Measurements from ENCODE around the gene ATF7IP.

ATF7IP gene

GRCh38 chr12:14525964-14526363, 160.5 kb downstream of the ATF7IP start:
- no peak for TF ChIP-seq YY1 (IDR thresholded peaks at IDR 0.05; ENCODE audit: insufficient read depth, insufficient read length)
- no peak for TF ChIP-seq ZNF274 (IDR thresholded peaks at IDR 0.05; ENCODE audit: low read depth, low read length)
- no peak for TF ChIP-seq SUZ12 (IDR thresholded peaks at IDR 0.05; ENCODE audit: extremely low read depth, insufficient read depth, insufficient read length)
- H3K4me3 ChIP-seq (ENCODE audit: insufficient read length, low read depth) = no peak overlapping the region
- 0 out of 2 replicates have a peak, but pooled peaks cover 16% of the 10 kb centered on the region for H3K9me3 ChIP-seq (ENCODE audit: insufficient read depth, low read length)
- no peaks in the 10 kb centered on the region for H3K36me3 ChIP-seq (ENCODE audit: insufficient read depth, insufficient read length, low read length)
- no peaks in the 10 kb centered on the region for H3K4me1 ChIP-seq (ENCODE audit: insufficient read depth, insufficient read length)
- H3K27me3 ChIP-seq (ENCODE audit: insufficient read depth, insufficient read length) = no peaks in the 10 kb centered on the region
- no peak for DNase-seq (ENCODE audit: low read depth, low spot score)
- no peak overlapping the region for H3K9ac ChIP-seq (ENCODE audit: insufficient read length, low read depth)

- no peak for TF ChIP-seq ZNF274 (IDR thresholded peaks at IDR 0.05; ENCODE audit: low read depth, low read length)
- no peak for TF ChIP-seq YY1 (IDR thresholded peaks at IDR 0.05; ENCODE audit: insufficient read depth, insufficient read length)
- no peak for TF ChIP-seq SUZ12 (IDR thresholded peaks at IDR 0.05; ENCODE audit: extremely low read depth, insufficient read depth, insufficient read length)
- no peak for DNase-seq (ENCODE audit: low read depth, low spot score)
- Histone ChIP-seq H3K36me3 (ENCODE audit: insufficient read depth, insufficient read length, low read length) (peaks cover 5% of the 10 kb centered on the region), H3K4me1 (ENCODE audit: insufficient read depth, insufficient read length) (no peaks in the 10 kb centered on the region), H3K9ac (ENCODE audit: insufficient read length, low read depth) (no peak overlapping the region), H3K9me3 (ENCODE audit: insufficient read depth, low read length) (no peaks in the 10 kb centered on the region), H3K4me3 (ENCODE audit: insufficient read length, low read depth) (no peak overlapping the region), H3K27me3 (ENCODE audit: insufficient read depth, insufficient read length) (no peaks in the 10 kb centered on the region)
Measured at GRCh38 chr12:14532152-14532551, 166.7 kb downstream of the ATF7IP start.

GRCh38 chr12:14537088-14537487, 171.6 kb downstream of the ATF7IP start:
- Histone ChIP-seq H3K27me3 (ENCODE audit: insufficient read depth, insufficient read length) (no peaks in the 10 kb centered on the region), H3K4me1 (ENCODE audit: insufficient read depth, insufficient read length) (no peaks in the 10 kb centered on the region), H3K36me3 (ENCODE audit: insufficient read depth, insufficient read length, low read length) (peaks cover 5% of the 10 kb centered on the region), H3K4me3 (ENCODE audit: insufficient read length, low read depth) (no peak overlapping the region), H3K9ac (ENCODE audit: insufficient read length, low read depth) (no peak overlapping the region), H3K9me3 (ENCODE audit: insufficient read depth, low read length) (no peaks in the 10 kb centered on the region)
- TF ChIP-seq ZNF274 (IDR thresholded peaks at IDR 0.05; ENCODE audit: low read depth, low read length) (no peak), SUZ12 (IDR thresholded peaks at IDR 0.05; ENCODE audit: extremely low read depth, insufficient read depth, insufficient read length) (no peak), YY1 (IDR thresholded peaks at IDR 0.05; ENCODE audit: insufficient read depth, insufficient read length) (no peak)
- DNase-seq (ENCODE audit: low read depth, low spot score) = no peak

- no peaks in the 10 kb centered on the region for H3K4me1 ChIP-seq (ENCODE audit: insufficient read depth, insufficient read length)
- no peaks in the 10 kb centered on the region for H3K27me3 ChIP-seq (ENCODE audit: insufficient read depth, insufficient read length)
- peaks cover 5% of the 10 kb centered on the region for H3K36me3 ChIP-seq (ENCODE audit: insufficient read depth, insufficient read length, low read length)
- TF ChIP-seq SUZ12 (IDR thresholded peaks at IDR 0.05; ENCODE audit: extremely low read depth, insufficient read depth, insufficient read length) (no peak), ZNF274 (IDR thresholded peaks at IDR 0.05; ENCODE audit: low read depth, low read length) (no peak), YY1 (IDR thresholded peaks at IDR 0.05; ENCODE audit: insufficient read depth, insufficient read length) (no peak)
- no peak for DNase-seq (ENCODE audit: low read depth, low spot score)
- no peak overlapping the region for H3K9ac ChIP-seq (ENCODE audit: insufficient read length, low read depth)
- no peak overlapping the region for H3K4me3 ChIP-seq (ENCODE audit: insufficient read length, low read depth)
- H3K9me3 ChIP-seq (ENCODE audit: insufficient read depth, low read length) = no peaks in the 10 kb centered on the region
Measured at GRCh38 chr12:14540801-14541462, 175.4 kb downstream of the ATF7IP start.

GRCh38 chr12:14545144-14546124, 180.0 kb downstream of the ATF7IP start:
- Histone ChIP-seq H3K9ac (ENCODE audit: insufficient read length, low read depth) (no peak overlapping the region), H3K36me3 (ENCODE audit: insufficient read depth, insufficient read length, low read length) (no peaks in the 10 kb centered on the region), H3K9me3 (ENCODE audit: insufficient read depth, low read length) (no peaks in the 10 kb centered on the region), H3K4me1 (ENCODE audit: insufficient read depth, insufficient read length) (no peaks in the 10 kb centered on the region), H3K4me3 (ENCODE audit: insufficient read length, low read depth) (no peak overlapping the region), H3K27me3 (ENCODE audit: insufficient read depth, insufficient read length) (no peaks in the 10 kb centered on the region)
- no peak for DNase-seq (ENCODE audit: low read depth, low spot score)
- no peak for TF ChIP-seq YY1 (IDR thresholded peaks at IDR 0.05; ENCODE audit: insufficient read depth, insufficient read length)

GRCh38 chr12:14547571-14547970, 182.1 kb downstream of the ATF7IP start:
- no peak for DNase-seq (ENCODE audit: low read depth, low spot score)
- TF ChIP-seq ZNF274 (IDR thresholded peaks at IDR 0.05; ENCODE audit: low read depth, low read length) (no peak), YY1 (IDR thresholded peaks at IDR 0.05; ENCODE audit: insufficient read depth, insufficient read length) (no peak), SUZ12 (IDR thresholded peaks at IDR 0.05; ENCODE audit: extremely low read depth, insufficient read depth, insufficient read length) (no peak)
- no peak overlapping the region for H3K4me3 ChIP-seq (ENCODE audit: insufficient read length, low read depth)
- no peaks in the 10 kb centered on the region for H3K27me3 ChIP-seq (ENCODE audit: insufficient read depth, insufficient read length)
- H3K9me3 ChIP-seq (ENCODE audit: insufficient read depth, low read length) = no peaks in the 10 kb centered on the region
- H3K4me1 ChIP-seq (ENCODE audit: insufficient read depth, insufficient read length) = no peaks in the 10 kb centered on the region
- no peaks in the 10 kb centered on the region for H3K36me3 ChIP-seq (ENCODE audit: insufficient read depth, insufficient read length, low read length)
- H3K9ac ChIP-seq (ENCODE audit: insufficient read length, low read depth) = no peak overlapping the region

GRCh38 chr12:14548609-14549008, 183.1 kb downstream of the ATF7IP start:
- H3K27me3 ChIP-seq (ENCODE audit: insufficient read depth, insufficient read length) = no peaks in the 10 kb centered on the region
- DNase-seq (ENCODE audit: low read depth, low spot score) = no peak
- H3K36me3 ChIP-seq (ENCODE audit: insufficient read depth, insufficient read length, low read length) = no peaks in the 10 kb centered on the region
- no peak for TF ChIP-seq SUZ12 (IDR thresholded peaks at IDR 0.05; ENCODE audit: extremely low read depth, insufficient read depth, insufficient read length)
- TF ChIP-seq ZNF274 (IDR thresholded peaks at IDR 0.05; ENCODE audit: low read depth, low read length) = no peak
- no peak for TF ChIP-seq YY1 (IDR thresholded peaks at IDR 0.05; ENCODE audit: insufficient read depth, insufficient read length)
- no peaks in the 10 kb centered on the region for H3K4me1 ChIP-seq (ENCODE audit: insufficient read depth, insufficient read length)
- H3K9ac ChIP-seq (ENCODE audit: insufficient read length, low read depth) = no peak overlapping the region
- H3K4me3 ChIP-seq (ENCODE audit: insufficient read length, low read depth) = no peak overlapping the region
- no peaks in the 10 kb centered on the region for H3K9me3 ChIP-seq (ENCODE audit: insufficient read depth, low read length)

Measured in NT2/D1 (cell line).